ENCODE data around the gene ARHGAP26. TPM values are rescaled to one million over a fixed set of nuclear protein-coding genes. Genes with fewer than 3 reads are reported as not detected.

Gene ARHGAP26
- total RNA-seq, 1 experiment from 2014 or later: 79.8 TPM

DNA sequence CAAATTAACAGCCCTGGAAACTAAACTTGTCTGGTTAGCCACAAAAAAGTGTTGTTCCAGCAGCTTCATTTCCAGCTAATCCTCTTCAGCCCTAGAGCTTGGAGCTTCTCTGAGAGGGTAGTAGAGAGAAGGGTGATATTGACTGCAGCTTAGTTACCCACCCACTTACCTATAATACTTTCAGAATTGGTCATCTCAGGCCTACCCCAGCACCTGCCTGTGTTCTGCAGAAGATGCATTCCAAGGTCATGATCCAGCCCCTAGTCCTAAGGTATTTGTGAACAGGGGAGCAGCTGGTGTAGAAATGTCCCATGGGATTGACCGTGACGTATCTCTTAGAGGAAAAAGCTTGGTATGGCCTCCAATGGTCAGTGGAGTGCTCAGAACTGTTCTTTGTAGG lies 344.3 kb downstream of the ARHGAP26 start:
- H3K27me3 Mint-ChIP-seq (ENCODE audit: insufficient read depth, unreplicated experiment): no peaks in the 10 kb centered on the region
- no peak overlapping the region for H3K4me3 Mint-ChIP-seq (ENCODE audit: unreplicated experiment)
- no peaks in the 10 kb centered on the region for H3K9me3 Mint-ChIP-seq (ENCODE audit: unreplicated experiment)

DNA sequence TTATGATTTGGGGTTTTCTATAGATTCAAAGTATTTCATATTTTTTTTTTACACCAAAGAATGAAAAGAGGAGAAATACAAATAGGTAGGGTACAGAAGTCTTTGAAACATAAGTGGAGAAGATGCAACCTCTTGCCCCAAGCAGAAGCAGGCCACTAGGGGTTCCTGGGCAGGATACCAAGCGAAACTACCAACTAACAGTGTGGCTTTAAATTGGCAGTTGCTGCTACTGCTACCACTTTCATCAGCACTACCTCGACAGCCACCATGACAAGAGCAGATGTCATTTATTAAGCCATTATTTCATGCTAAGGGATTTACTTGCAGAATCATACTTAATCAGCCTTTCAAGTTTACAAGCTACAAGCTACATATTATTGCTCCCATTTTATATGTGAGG lies 345.2 kb downstream of the ARHGAP26 start:
- CTCF ChIA-PET: no interaction called here
- Mint-ChIP-seq H3K36me3 (ENCODE audit: insufficient read depth, unreplicated experiment) (peaks cover 22% of the 10 kb centered on the region), H3K4me3 (ENCODE audit: unreplicated experiment) (no peak overlapping the region), H3K27ac (ENCODE audit: unreplicated experiment) (no peak overlapping the region), H3K27me3 (ENCODE audit: insufficient read depth, unreplicated experiment) (no peaks in the 10 kb centered on the region), H3K9me3 (ENCODE audit: unreplicated experiment) (no peaks in the 10 kb centered on the region), H3K4me1 (ENCODE audit: low read depth, unreplicated experiment) (no peaks in the 10 kb centered on the region)
- DNase-seq: no peak
- H3K4me3 ChIP-seq (ENCODE audit: low read depth, low read length): no peak overlapping the region
- H3K9me3 ChIP-seq: no peaks in the 10 kb centered on the region
- H3K4me1 ChIP-seq: peaks cover 3% of the 10 kb centered on the region; the same call in 1 of the 2 replicates
- intact Hi-C loops (cut with micrococcal nuclease; ENCODE audit: unreplicated experiment): no loop called here
- no peaks in the 10 kb centered on the region for H3K36me3 ChIP-seq (ENCODE audit: control insufficient read depth, insufficient read depth, low read length)
- H3K27me3 ChIP-seq (replicated peaks; ENCODE audit: control insufficient read depth, insufficient read depth, low read length): no peaks in the 10 kb centered on the region
- BruUV-seq (replicated peaks): no TSS peak
- POLR2A ChIA-PET: no interaction called here
- TF ChIP-seq, protein P1, sequence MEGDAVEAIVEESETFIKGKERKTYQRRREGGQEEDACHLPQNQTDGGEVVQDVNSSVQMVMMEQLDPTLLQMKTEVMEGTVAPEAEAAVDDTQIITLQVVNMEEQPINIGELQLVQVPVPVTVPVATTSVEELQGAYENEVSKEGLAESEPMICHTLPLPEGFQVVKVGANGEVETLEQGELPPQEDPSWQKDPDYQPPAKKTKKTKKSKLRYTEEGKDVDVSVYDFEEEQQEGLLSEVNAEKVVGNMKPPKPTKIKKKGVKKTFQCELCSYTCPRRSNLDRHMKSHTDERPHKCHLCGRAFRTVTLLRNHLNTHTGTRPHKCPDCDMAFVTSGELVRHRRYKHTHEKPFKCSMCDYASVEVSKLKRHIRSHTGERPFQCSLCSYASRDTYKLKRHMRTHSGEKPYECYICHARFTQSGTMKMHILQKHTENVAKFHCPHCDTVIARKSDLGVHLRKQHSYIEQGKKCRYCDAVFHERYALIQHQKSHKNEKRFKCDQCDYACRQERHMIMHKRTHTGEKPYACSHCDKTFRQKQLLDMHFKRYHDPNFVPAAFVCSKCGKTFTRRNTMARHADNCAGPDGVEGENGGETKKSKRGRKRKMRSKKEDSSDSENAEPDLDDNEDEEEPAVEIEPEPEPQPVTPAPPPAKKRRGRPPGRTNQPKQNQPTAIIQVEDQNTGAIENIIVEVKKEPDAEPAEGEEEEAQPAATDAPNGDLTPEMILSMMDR (IDR thresholded peaks at IDR 0.05; ENCODE audit: insufficient read depth in 1 of 2, low read depth in 1 of 2, low read length in 1 of 2, severe bottlenecking in 1 of 2, unreplicated experiment in 1 of 2): no peak

More for the DNA sequence above, 344.3 kb downstream of the ARHGAP26 start:
- Mint-ChIP-seq H3K36me3 (ENCODE audit: insufficient read depth, unreplicated experiment) (peaks cover 22% of the 10 kb centered on the region), H3K27ac (ENCODE audit: unreplicated experiment) (no peak overlapping the region), H3K4me1 (ENCODE audit: low read depth, unreplicated experiment) (no peaks in the 10 kb centered on the region)
- DNase-seq: no peak
- Histone ChIP-seq H3K9me3 (no peaks in the 10 kb centered on the region), H3K4me1 (peaks cover 3% of the 10 kb centered on the region; the same call in 1 of the 2 replicates), H3K27me3 (replicated peaks; ENCODE audit: control insufficient read depth, insufficient read depth, low read length) (no peaks in the 10 kb centered on the region), H3K36me3 (ENCODE audit: control insufficient read depth, insufficient read depth, low read length) (no peaks in the 10 kb centered on the region), H3K4me3 (ENCODE audit: low read depth, low read length) (no peak overlapping the region)
- BruUV-seq (replicated peaks): no TSS peak
- intact Hi-C loops (cut with micrococcal nuclease; ENCODE audit: unreplicated experiment): no loop called here
- TF ChIP-seq, protein P1 (IDR thresholded peaks at IDR 0.05; ENCODE audit: insufficient read depth in 1 of 2, low read depth in 1 of 2, low read length in 1 of 2, severe bottlenecking in 1 of 2, unreplicated experiment in 1 of 2): no peak
- CTCF ChIA-PET: no interaction called here
- POLR2A ChIA-PET: no interaction called here

DNA sequence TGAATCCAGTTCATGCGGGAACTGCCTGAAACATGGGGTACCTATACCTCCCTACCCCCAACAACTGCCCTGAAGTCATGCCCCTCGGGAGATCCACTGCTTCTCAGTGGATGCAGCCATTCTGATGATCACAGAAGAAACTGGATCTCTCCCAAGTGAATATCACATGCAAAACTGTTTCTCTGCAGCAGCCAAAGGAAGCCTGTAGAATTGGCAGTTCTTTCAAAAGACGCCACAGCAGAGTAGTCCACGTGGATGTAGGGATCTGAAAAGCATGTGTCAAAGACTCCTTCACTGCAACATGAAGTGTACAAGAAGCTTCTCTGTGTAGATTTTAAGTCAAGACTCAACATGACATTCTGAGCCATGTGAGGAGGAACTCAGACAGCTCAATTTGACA lies 346.6 kb downstream of the ARHGAP26 start:
- TF ChIP-seq, protein P1 (IDR thresholded peaks at IDR 0.05; ENCODE audit: insufficient read depth in 1 of 2, low read depth in 1 of 2, low read length in 1 of 2, severe bottlenecking in 1 of 2, unreplicated experiment in 1 of 2): no peak

More for the DNA sequence above, 346.6 kb downstream of the ARHGAP26 start:
- H3K4me3 ChIP-seq (ENCODE audit: low read depth, low read length): no peak overlapping the region
- H3K9me3 ChIP-seq: no peaks in the 10 kb centered on the region
- no peaks in the 10 kb centered on the region for H3K4me1 ChIP-seq
- no peaks in the 10 kb centered on the region for H3K36me3 ChIP-seq (ENCODE audit: control insufficient read depth, insufficient read depth, low read length)
- Mint-ChIP-seq H3K27me3 (ENCODE audit: insufficient read depth, unreplicated experiment) (no peaks in the 10 kb centered on the region), H3K9me3 (ENCODE audit: unreplicated experiment) (no peaks in the 10 kb centered on the region), H3K36me3 (ENCODE audit: insufficient read depth, unreplicated experiment) (peaks cover 31% of the 10 kb centered on the region), H3K27ac (ENCODE audit: unreplicated experiment) (no peak overlapping the region), H3K4me3 (ENCODE audit: unreplicated experiment) (no peak overlapping the region), H3K4me1 (ENCODE audit: low read depth, unreplicated experiment) (no peaks in the 10 kb centered on the region)
- no TSS peak for BruUV-seq (replicated peaks)
- DNase-seq: no peak
- ChIA-PET POLR2A (no interaction called here), CTCF (no interaction called here)
- H3K27me3 ChIP-seq (replicated peaks; ENCODE audit: control insufficient read depth, insufficient read depth, low read length): no peaks in the 10 kb centered on the region
- intact Hi-C loops (cut with micrococcal nuclease; ENCODE audit: unreplicated experiment): no loop called here
